Measurements from ENCODE around the gene CSRNP3.
A peak's percentile ranks its signal among the peaks of the same experiment; 100 is the strongest.

Gene CSRNP3

GRCh38 chr2:165697748-165698443, 228.4 kb downstream of the CSRNP3 start:
- TF ChIP-seq POLR2A (IDR thresholded peaks at IDR 0.05; ENCODE audit: low read length) (no peak), GATA1 (IDR thresholded peaks at IDR 0.05; ENCODE audit: low read depth, low read length) (no peak)

GRCh38 chr2:165698444-165698884, 229.0 kb downstream of the CSRNP3 start:
- TF ChIP-seq GATA1 (IDR thresholded peaks at IDR 0.05; ENCODE audit: low read depth, low read length) (no peak), POLR2A (IDR thresholded peaks at IDR 0.05; ENCODE audit: low read length) (no peak)
- peak; percentile 5 to 18 for DNase-seq

More at GRCh38 chr2:165697748-165698443, 228.4 kb downstream of the CSRNP3 start:
- DNase-seq = no peak

- no peak for DNase-seq
- TF ChIP-seq GATA1 (IDR thresholded peaks at IDR 0.05; ENCODE audit: low read depth, low read length) (no peak), POLR2A (IDR thresholded peaks at IDR 0.05; ENCODE audit: low read length) (no peak)
Observed at GRCh38 chr2:165699946-165700345, 230.4 kb downstream of the CSRNP3 start.

GRCh38 chr2:165700531-165700930, 231.0 kb downstream of the CSRNP3 start:
- DNase-seq = no peak
- no peak for TF ChIP-seq GATA1 (IDR thresholded peaks at IDR 0.05; ENCODE audit: low read depth, low read length)
- TF ChIP-seq POLR2A (IDR thresholded peaks at IDR 0.05; ENCODE audit: low read length) = no peak

- no peak for TF ChIP-seq POLR2A (IDR thresholded peaks at IDR 0.05; ENCODE audit: low read length)
- TF ChIP-seq GATA1 (IDR thresholded peaks at IDR 0.05; ENCODE audit: low read depth, low read length) = no peak
- DNase-seq = no peak
Observed at GRCh38 chr2:165701147-165701546, 231.6 kb downstream of the CSRNP3 start.

GRCh38 chr2:165706960-165707487, 237.5 kb downstream of the CSRNP3 start:
- TF ChIP-seq GATA1 (IDR thresholded peaks at IDR 0.05; ENCODE audit: low read depth, low read length) (no peak), POLR2A (IDR thresholded peaks at IDR 0.05; ENCODE audit: low read length) (no peak)
- no peak for DNase-seq

GRCh38 chr2:165716091-165716490, 246.6 kb downstream of the CSRNP3 start:
- no peak for DNase-seq

GRCh38 chr2:165718610-165719210, 249.2 kb downstream of the CSRNP3 start:
- no peak for DNase-seq
- TF ChIP-seq POLR2A (IDR thresholded peaks at IDR 0.05; ENCODE audit: low read length) = no peak
- TF ChIP-seq GATA1 (IDR thresholded peaks at IDR 0.05; ENCODE audit: low read depth, low read length) = no peak

More at GRCh38 chr2:165716091-165716490, 246.6 kb downstream of the CSRNP3 start:
- TF ChIP-seq GATA1 (IDR thresholded peaks at IDR 0.05; ENCODE audit: low read depth, low read length) = no peak
- no peak for TF ChIP-seq POLR2A (IDR thresholded peaks at IDR 0.05; ENCODE audit: low read length)

GRCh38 chr2:165720511-165720910, 251.0 kb downstream of the CSRNP3 start:
- DNase-seq = no peak
- no peak for TF ChIP-seq GATA1 (IDR thresholded peaks at IDR 0.05; ENCODE audit: low read depth, low read length)
- no peak for TF ChIP-seq POLR2A (IDR thresholded peaks at IDR 0.05; ENCODE audit: low read length)

- TF ChIP-seq POLR2A (IDR thresholded peaks at IDR 0.05; ENCODE audit: low read length) = no peak
- no peak for TF ChIP-seq GATA1 (IDR thresholded peaks at IDR 0.05; ENCODE audit: low read depth, low read length)
- DNase-seq = no peak
Observed at GRCh38 chr2:165725421-165725820, 255.9 kb downstream of the CSRNP3 start.

Measured in erythroblast (primary cell).